ENCODE results near the gene RELL2.

DNA sequence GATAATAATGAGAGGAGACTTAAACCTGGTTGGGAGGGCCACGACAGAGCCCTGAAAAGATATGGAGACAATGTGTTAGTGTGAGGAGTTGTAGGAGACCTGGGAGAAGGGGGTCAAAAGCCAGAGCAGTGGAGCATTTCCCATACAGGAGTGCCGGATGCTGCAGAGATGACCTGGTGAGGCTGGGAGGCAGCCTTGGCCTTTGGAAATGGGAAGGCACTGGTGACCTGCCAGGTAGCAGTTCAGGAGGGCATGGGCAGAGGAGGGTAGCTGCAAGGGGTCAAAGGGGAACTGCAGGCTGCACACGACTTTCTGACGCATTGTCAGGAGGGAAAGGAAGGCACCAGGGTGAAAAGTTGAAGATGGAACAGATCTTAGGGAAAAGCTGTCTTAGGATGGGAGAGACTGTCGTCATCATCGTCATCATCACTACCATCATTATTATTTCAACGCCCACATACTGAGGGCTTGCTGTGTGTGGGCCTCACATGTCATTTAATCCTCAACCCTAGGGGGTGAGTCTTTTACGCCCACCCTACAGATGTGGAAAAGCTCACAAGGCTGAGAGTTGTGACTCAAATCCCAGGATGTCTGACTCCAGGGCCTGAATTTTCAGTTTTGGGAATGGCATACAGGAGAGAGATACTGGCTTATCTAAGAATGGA lies 31.9 kb downstream of the RELL2 start:
- TF ChIP-seq POLR2A (IDR thresholded peaks at IDR 0.05): no peak
- TF ChIP-seq, protein P1, sequence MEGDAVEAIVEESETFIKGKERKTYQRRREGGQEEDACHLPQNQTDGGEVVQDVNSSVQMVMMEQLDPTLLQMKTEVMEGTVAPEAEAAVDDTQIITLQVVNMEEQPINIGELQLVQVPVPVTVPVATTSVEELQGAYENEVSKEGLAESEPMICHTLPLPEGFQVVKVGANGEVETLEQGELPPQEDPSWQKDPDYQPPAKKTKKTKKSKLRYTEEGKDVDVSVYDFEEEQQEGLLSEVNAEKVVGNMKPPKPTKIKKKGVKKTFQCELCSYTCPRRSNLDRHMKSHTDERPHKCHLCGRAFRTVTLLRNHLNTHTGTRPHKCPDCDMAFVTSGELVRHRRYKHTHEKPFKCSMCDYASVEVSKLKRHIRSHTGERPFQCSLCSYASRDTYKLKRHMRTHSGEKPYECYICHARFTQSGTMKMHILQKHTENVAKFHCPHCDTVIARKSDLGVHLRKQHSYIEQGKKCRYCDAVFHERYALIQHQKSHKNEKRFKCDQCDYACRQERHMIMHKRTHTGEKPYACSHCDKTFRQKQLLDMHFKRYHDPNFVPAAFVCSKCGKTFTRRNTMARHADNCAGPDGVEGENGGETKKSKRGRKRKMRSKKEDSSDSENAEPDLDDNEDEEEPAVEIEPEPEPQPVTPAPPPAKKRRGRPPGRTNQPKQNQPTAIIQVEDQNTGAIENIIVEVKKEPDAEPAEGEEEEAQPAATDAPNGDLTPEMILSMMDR (IDR thresholded peaks at IDR 0.05 in 8 of 11, conservative IDR thresholded peaks at IDR 0.05 in 3 of 11): no peak
